GM06990 (cell line): ENCODE measurements around the gene NTSR2.

Source experiments
- DNase-seq: peaks from one replicate; pipeline ENCODE4 v3.0.0-alpha.2; 2011; ENCODE audit not compliant: insufficient read length; ENCODE audit errors: extremely low read depth
- H3K27me3 ChIP-seq: replicated peaks from 2 replicates; pipeline ENCODE4 v1.6.0; 2011; ENCODE audit warnings: low read length; ENCODE audit not compliant: control insufficient read depth, insufficient read depth
- H3K36me3 ChIP-seq: 2 replicates; pipeline ENCODE4 v1.5.1; 2011; ENCODE audit warnings: low read length; ENCODE audit not compliant: control insufficient read depth, insufficient read depth
- H3K4me3 ChIP-seq: replicated peaks from 2 replicates; pipeline ENCODE4 v1.5.1; 2011; ENCODE audit warnings: low read depth, mild to moderate bottlenecking, control low read depth, low read length
- TF ChIP-seq, protein P1 (sequence below): IDR thresholded peaks from 2 replicates; pipeline ENCODE4 v1.5.1; 2011; ENCODE audit warnings: low read length, control low read depth, mild to moderate bottlenecking, inconsistent platforms; ENCODE audit not compliant: insufficient read depth, poor library complexity, severe bottlenecking

The NTSR2 gene

DNA sequence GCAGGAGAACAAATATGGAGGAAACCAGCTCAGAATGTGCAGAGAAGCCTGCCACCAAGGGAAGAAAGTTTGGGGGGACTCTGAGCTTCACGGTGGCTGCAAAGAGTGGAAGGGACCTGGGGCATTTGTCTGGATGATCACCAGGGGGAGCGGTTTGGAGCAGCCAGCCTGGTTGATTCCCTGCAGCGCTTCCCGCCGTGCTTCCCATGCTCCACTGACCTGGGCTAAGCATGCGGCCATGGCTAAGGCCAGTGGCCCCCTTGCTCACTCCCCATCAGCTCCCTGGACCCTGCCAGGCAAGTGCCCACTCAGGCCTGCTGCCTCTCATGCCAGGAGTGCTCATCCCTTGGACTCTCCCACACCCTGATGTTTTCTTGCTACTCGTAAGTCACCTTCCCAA is 27.0 kb downstream of the NTSR2 start:
- no peak overlapping the region for H3K4me3 ChIP-seq
- no peak for DNase-seq
- no peaks in the 10 kb centered on the region; the same call in 1 of the 2 replicates for H3K27me3 ChIP-seq
- TF ChIP-seq, protein P1, sequence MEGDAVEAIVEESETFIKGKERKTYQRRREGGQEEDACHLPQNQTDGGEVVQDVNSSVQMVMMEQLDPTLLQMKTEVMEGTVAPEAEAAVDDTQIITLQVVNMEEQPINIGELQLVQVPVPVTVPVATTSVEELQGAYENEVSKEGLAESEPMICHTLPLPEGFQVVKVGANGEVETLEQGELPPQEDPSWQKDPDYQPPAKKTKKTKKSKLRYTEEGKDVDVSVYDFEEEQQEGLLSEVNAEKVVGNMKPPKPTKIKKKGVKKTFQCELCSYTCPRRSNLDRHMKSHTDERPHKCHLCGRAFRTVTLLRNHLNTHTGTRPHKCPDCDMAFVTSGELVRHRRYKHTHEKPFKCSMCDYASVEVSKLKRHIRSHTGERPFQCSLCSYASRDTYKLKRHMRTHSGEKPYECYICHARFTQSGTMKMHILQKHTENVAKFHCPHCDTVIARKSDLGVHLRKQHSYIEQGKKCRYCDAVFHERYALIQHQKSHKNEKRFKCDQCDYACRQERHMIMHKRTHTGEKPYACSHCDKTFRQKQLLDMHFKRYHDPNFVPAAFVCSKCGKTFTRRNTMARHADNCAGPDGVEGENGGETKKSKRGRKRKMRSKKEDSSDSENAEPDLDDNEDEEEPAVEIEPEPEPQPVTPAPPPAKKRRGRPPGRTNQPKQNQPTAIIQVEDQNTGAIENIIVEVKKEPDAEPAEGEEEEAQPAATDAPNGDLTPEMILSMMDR: peak; percentile 11
- no peaks in the 10 kb centered on the region for H3K36me3 ChIP-seq

DNA sequence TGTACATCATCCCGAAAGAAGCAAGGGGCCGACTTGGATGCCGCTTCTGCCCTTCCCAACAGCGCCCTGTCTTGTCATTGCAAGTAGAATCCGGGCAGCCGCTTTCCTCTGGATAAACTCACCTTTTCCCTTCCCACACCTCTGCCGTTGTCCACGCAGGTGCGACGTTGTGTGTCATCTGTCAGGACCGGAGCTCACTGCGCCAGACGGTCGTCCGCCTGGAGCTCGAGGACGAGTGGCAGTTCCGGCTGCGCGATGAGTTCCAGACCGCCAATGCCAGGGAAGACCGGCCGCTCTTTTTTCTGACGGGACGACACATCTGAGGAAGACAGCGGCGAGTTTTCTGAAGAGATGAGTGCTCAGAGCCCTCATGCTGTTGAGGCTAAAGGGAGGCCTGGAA is 29.9 kb downstream of the NTSR2 start:
- DNase-seq: no peak
- TF ChIP-seq, protein P1: no peak
- Histone ChIP-seq H3K27me3 (no peaks in the 10 kb centered on the region; the same call in 1 of the 2 replicates), H3K36me3 (no peaks in the 10 kb centered on the region), H3K4me3 (no peak overlapping the region)

DNA sequence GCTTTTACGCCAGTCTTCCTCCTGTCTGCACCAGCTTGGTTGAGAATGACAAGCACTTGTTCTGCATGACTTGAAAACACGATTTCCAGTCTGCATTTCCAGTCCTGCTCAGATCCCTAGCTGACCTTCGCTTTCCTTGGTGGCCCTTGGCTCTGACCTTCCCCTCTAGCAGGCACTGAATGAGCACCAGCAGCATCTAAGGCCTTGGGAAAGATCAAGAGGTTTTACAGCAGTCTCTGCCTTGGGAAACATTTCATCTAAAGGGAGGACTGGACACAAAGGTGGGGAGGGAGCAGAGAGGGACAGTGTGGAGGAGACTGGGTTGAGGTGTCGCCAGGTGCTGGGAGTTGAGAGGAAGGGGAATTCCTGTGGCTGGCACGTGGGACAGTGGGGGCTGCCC is 30.5 kb downstream of the NTSR2 start:
- Histone ChIP-seq H3K4me3 (no peak overlapping the region), H3K27me3 (no peaks in the 10 kb centered on the region; the same call in 1 of the 2 replicates), H3K36me3 (no peaks in the 10 kb centered on the region)
- TF ChIP-seq, protein P1: no peak
- no peak for DNase-seq

DNA sequence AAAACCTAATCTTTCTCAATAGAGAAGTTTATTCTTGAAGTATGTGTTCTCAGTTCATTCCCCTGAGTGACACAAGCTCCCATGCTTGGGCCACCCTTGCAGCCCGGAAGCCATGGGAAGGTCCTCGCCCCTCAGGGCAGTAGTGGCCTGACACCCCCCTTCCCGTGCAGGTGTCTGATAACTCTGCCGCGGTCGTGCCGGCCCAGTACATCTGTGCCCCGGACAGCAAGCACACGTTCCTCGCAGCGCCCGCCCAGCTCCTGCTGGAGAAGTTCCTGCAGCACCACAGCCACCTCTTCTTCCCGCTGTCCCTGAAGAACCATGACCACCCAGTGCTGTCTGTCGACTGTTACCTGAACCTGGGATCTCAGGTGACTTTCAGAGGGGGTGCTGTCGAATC is 32.4 kb downstream of the NTSR2 start:
- H3K27me3 ChIP-seq: no peaks in the 10 kb centered on the region; the same call in 1 of the 2 replicates
- no peaks in the 10 kb centered on the region for H3K36me3 ChIP-seq
- no peak for DNase-seq
- TF ChIP-seq, protein P1: no peak
- H3K4me3 ChIP-seq: no peak overlapping the region

DNA sequence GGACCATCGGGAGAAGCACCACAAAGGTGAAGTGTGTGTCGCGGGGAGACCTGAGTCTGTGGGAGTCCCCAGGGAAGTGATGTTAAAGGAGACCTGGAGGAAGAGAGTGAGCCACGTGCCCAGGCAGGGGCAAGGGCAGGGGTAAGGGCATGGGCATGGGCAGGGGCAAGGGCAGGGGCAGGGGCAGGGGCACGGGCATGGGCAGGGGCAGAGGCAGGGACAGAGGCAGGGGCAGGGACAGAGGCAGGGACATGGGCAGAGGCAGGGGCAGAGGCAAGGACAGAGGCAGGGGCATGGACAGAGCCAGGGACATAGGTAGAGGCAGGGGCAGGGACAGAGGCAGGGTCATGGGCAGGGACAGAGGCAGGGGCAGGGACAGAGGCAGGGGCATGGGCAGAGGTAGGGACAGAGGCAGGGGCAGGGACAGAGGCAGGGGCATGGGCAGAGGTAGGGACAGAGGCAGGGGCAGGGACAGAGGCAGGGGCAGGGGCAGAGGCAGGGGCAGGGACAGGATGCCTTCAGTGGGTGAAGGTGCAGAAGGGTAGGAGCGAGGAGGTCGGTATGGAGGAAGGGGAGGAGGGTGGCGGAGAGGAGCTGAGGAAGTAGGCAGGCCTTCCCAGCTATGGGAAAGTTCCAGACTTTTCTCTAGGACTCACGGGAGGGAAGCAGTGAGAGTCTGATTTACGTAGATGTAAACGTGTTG is 33.3 kb downstream of the NTSR2 start:
- TF ChIP-seq, protein P1: no peak
- DNase-seq: no peak
- H3K4me3 ChIP-seq: no peak overlapping the region
- H3K27me3 ChIP-seq: no peaks in the 10 kb centered on the region; the same call in 1 of the 2 replicates
- H3K36me3 ChIP-seq: no peaks in the 10 kb centered on the region
